GM19351 (cell line): Measurements from ENCODE around the gene PSMD11.

Experiments used
- ATAC-seq: cut with Tn5 transposase; IDR thresholded peaks from one replicate; pipeline ENCODE4 v1.9.1; 2021; ENCODE audit warnings: mild to moderate bottlenecking, moderate library complexity; ENCODE audit not compliant: unreplicated experiment

The PSMD11 gene

DNA sequence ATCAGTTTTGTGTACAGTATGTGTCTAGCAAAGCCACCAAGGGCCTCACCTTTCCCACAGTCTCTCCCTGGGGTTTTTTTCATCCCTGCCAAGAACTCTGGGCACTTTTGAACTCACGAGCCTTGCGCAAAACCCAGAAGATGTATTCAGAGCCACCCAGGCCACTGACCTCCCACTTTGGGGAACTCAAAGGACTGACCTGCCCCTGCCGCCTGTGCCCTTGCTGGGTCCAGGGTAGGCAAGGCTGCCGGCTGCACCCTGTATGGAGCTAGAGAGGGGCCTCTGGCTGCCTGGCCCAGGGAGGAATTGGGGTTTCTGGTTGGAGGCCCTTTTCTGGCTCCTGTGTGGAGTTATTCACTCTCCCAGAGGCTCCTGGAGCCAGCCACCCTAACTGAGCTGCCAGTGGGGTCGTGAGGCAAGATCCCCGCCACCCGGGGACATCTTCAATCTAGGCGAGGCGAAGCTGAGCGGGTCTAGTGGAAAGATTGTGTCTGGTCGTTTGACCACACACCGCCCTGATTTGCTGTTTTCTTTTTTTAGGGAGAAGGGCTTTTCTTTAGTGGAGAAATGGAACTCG lies 44.4 kb downstream of the PSMD11 start:
- ATAC-seq, result no peak

DNA sequence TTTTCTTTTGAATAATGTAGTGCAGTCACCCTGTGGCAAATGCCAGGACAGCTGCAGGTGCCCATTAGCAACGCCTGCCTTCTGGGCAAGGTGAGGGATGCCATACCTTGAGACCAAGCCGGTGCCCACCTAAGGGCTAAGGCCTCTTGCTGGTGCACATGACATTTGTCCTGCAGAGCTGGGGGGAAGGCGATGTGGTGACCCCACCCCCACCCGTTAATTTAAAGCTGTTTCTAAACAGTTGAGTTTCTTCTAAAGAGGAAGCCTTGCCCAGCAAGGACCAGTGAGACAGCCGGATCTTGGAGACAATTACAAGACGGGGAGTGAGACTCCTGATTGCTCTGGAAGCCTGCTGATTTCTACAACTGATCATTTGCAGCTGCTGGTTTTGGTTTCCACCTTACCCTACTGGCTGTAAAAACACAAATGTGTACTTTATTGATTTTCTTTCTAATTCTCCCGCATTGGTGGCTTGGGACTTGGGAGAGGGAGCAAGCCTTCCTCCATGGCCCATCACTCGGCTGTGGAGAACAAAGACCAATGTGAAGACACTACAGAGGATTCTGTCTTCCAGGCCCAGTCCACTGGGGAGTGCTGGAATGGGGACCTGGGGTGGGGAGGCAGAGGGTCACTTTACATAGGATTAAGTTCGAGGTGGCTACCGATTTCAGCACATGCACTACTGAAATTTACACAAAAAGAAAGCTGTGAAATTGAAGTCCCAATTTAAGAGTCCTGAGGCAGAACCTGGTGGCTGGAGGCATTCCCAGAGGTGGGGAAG lies 45.2 kb downstream of the PSMD11 start:
- no peak for ATAC-seq

DNA sequence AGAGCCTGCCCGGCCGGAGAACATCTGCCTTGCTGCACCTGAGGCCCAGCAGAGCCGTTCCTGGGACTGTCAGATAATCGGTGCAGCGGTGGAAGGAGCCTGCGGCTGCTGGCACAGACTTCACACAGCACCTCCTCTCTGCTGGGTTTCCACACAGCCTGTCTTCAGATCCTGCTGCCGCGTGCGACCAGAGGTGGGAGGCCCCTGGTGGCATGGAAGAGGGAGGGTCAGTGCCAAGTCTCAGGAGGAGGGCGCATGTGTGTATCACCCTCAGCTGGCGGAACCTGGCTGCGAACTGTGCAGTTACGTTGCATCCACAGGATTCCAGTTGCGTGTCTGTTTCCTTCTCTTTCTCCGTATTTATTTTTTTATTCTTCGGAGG lies 45.8 kb downstream of the PSMD11 start:
- no peak for ATAC-seq

DNA sequence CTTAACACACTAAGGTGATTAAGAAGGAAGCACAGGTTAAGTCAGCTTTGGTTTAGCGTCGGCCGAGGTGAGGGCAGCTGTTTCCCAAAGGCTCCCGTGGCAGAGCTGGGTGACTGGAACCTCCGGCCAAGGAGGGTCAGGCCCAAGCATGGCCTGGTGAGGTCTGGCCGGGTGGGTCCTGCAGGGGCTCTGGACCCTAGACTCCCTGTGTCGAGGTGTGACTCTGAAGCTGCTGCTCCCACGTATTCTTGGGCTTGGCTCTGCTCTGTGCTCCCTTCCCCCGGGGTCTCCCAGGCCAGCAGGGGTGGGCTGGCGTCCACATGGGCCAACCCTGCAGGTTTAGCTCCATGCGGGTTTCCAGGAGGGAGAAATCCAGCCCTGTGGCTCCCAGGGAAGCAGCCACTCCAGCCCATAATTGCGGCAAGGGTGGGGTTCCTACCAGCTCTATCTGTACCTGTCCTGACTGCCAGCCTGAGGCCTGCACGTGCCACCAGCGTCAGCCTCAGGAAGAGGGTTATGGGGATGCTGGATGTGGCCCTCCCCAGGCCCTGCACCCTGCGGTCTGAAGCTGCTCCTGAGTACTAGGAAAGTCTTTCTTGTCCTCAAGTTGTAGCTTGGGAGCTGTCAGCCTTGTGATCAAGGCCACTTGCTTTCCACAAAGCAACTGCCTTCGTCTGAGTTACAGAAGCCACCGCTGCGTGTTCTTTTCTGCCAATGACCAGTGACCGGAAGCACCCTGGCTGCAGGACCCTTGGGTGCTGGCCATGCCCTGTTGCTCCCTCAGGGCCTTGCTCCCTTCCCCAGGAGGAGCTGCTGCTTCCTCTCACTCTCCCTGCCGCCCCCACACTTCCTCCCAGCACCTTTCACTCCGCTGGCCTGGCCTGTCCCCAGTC lies 47.3 kb downstream of the PSMD11 start:
- no peak for ATAC-seq

DNA sequence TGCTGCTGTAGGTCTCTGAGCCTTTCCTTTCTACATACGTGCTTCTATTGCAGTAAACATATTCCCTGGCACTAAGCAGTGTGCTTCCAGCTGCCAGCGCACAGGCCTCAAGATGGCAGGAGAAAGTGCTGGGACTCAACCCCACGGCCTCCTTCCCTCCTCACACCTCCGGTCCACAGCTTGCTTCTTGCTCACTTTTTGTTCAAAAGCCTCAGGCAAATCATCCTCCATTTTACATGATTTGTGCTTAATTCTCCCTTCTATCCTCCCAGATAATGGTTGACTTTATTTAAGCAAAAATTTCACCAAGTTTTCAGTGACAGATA lies 47.9 kb downstream of the PSMD11 start:
- no peak for ATAC-seq

DNA sequence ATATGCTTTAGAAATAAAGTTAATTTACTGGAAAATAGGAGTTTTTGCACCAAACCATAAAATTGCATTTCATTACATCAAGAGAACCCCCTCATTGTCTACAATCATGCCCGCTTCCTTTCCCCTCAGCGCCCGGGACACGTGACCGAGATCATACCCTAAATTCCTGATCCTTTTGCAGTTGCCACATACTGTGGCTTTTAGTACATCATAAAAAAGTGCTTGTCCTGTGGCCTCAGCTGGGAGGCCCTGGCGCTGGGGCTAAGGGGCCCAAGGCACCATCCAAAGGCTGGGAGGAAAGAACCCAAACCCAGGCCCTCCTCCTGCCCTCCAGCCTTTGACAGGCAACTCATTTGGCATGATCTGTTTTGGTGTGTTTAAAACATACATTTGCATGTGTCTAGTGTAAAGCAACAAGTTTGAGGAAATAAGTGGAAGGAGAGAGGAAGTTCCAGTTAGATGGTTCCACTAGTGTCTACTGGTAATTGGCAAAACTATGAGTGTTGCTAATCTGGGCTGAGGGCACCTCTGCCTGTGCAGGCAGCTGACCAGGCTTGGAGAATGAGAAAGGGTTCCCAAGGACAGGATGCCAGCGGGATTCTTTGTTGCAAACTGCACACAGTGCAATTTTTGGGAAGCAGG lies 48.5 kb downstream of the PSMD11 start:
- ATAC-seq, result no peak

DNA sequence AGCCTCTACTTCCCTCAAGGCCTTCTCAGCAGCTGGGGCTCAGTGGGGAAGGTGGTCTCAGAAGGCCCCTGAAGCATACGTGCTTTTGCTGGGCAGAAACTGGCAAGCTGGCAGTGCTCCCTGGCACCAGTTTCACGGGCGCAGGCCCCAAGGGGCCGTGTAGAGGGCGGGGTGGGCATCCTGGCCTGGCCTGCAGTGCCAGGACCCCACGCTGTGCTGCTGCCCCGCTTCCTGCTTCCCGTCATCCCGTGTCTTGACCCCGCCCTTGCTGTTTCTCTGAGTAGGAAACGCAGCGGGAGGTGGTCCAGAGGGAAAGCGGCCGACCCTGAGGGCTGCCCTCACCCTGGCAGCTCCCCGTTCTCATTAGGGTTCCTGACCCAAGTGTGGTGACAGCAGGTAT lies 49.3 kb downstream of the PSMD11 start:
- ATAC-seq, result no peak

DNA sequence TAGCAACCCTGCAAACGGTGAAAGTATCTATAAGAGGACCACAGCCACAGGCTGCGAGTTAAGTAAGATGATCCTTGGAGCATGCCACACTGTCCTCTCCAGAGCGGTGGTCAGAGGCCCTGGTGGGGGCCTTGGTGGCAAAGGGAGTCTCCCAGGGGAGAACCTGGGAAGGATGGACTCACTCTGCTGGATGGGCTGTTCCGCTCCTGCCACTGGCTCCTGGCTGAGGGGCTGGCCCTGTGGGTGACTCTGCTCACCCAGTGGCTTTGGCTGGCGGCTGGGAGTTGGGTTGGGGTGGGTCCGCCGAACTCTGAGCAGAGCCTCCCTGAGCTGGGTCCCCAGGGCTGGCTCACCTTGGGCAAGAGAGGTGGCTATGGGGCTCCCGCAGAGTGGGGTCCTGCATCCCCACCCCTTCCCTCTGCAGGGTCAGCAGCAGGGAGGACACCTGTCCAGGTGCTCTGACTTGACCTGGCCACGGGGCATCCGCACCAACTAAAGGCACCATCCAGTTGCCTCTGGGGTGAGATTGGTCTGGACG lies 49.7 kb downstream of the PSMD11 start:
- ATAC-seq, result no peak

DNA sequence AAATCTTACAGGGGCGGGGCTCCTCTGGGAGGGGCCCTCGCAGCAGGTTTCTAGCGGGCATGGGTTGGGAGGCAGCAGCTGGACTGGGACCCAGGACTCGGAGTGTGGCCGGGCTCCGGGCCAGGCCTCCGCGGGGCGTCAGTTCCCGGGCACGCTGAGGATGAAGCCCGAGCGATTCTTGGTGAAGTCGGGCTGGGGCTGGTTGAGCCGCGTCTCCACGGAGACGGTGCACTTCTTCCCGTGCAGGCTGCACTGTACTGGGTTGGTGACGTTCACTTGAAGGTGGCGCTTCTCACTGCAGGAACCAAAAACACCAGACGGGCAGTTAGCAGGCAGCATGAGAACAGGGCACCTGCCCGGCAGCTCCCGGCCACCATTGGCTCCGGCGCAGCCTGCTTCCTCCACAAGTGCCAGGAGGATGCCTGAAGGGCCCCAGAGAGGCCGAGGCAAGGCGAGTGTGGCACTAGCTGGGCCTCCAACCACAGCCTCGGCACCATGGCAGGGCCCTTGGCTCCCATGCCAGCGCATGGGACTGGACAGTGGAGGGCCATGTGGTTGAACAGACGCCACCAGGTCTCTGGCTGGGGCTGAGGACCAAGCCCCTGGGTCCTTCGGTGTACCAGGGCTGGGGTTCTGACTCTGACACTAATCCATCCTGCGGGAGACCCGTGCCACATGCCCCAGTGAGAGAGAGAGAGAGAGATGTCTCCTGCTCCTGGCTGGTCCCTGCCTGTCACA lies 50.5 kb downstream of the PSMD11 start:
- no peak for ATAC-seq

DNA sequence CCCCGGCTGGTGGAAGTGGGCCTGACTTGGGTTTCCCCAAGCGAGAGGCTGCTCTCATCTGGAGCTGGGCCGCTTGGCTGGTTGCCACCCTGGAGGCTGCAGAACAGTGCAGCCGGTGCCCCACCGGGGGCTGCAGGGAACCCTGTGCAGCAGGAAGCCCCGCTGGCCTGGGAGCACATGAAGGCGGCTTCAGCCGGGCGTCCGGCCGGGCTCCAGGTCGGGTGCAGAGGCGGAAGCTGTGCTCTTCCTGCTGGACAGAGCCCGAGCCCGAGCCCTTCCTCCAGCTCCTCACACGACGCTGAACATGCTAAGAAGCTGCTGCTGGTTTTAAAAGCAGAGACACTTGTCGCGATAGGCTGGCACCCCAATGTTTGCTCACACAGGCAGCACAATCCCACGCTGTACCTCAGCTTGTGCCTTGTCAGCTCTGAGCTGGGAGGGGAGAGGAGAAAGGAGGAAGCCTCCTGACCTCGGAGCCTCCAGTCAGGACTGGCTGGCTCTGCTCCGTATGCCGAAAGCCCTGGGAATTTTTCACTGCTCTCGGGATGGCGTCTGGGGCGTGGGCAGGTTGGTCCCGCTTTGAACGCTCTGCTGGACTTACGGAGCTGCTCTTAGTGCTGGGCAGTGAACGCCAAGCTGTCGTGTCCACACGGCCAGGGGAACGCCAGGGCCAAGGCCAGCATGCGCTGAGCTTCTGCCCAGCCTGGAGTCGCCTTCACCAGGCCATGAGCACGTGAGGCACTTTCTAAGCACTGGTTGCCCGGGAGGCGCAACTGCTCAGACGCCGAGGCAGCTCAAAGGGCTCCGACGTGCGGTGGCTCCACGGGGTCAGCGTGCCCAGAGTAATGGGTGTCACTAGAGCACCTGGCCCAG lies 51.3 kb downstream of the PSMD11 start:
- ATAC-seq, result no peak

DNA sequence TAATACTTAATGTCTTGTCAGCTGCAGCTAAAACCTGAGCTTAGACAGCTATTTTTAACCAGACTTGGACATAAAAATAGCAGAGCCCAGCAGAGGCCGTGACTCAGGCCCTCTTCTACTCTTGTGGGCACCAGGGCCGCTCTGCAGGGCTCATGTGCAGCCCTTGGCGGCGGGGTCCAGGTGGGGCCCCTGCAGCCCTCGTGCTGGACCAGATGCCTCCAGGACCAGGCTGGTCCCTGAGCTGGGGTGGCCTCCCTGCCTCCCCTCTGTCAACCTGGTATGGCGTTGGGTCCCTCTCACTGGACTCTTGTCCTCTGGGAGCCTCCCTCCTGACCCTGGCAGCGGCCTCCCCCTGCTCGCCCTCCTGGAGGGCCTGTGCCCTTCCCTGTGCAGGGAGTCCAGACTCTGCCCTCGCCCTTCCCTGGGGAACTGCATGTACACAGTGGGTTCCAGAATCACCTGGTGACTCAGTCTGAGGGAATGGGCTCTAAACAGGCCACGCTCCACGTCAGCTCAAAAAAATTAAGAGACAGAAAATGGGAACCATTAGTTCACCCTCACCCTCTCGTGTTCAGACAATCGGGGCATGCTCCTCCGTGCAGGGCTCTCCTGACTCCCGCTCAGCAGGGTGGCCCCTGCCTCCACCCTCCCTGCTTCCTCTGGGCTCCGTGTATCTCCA lies 52.2 kb downstream of the PSMD11 start:
- no peak for ATAC-seq

DNA sequence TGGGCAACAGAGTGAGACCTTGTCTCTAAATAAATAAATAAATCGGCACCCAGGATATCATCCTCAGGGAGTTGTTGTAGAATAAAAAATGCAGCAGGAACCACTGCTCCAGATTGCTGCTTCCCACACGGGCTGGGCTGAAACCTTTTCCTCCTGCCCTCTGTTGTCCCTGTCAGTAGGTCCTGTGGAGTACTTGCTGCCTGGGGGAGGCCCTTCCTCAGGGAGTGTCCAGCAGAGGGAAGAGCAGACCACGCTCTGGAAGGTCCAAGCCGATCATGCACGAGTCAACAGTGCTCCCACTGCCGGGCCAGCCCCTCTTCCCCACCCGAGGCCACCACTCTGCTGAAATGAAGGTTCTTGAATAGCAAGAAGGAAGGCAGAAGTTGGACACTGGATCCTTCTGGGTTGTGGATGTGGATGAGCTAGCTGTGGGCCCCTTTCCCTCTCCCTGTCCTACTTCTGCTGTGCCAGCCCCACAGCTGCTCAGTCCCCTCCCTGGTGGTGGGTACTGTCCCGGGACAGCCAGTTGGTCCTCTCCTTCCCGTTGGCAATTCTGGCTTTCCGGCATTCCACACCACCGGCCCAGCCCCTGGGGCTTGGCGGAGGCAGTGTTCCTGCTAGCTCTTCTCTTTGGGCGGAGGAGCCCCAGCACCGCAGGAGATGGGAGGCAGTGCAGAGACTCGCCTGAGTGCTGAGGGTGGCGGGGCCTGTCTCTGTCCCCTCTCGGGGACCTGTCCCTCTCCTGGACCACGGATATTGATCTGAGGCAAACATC lies 53.3 kb downstream of the PSMD11 start:
- ATAC-seq, result no peak

DNA sequence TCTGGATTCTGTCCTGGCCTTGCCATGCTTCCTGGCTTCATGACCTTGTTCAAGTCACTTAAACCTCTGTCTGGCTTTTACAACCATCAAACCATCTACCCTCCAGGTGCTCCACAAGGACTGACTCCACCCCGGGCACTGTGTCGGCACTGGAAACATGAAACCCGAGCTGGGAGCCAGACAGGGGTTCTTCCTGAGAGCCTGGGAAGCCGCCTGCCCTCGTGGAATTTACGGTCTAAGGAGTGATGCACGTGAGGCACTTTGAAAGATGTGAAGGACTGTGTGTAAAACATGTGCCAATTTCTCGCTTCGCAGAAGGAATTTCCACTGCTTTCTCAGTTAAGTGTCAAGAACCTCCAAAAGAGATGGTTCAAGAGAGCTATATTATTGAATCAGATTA lies 54.1 kb downstream of the PSMD11 start:
- ATAC-seq, result no peak

DNA sequence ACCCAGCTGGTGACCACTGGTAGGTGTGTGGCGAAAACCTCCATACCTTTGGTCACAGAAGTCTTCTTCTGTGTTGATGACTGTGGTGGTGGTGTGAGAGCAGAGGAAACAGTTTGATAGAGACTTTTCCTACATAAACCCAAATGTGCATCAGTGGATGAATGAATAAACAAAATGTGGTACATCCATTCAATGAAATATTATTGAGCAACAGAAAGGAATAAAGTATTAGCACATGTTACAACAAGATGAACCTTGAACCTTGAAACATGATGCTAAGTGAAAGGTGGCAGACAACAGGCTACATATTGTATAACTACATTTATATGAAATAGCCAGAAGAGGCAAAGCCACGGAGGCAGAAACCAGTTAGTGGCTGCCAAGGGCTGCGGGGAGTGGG lies 57.7 kb downstream of the PSMD11 start:
- ATAC-seq, result no peak

DNA sequence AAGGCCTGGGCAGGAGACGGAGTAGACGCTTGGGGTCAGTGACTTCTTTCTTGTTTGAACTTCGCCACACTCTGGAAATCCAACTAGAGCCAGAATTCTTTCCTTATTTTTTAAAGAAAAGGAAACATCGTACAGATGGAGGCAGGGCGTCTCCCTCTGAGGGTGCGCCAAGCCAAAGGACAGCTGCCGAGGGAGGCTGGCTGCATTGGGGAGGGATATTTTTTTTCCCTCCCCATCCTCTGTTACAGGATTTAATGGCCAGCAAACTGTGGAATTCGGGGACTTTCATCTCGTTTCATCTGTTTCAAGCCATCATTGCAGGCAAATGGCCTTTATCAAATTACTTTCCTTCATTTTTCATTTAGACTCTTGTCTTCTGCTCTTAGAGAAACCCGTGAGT lies 58.4 kb downstream of the PSMD11 start:
- ATAC-seq, result no peak

DNA sequence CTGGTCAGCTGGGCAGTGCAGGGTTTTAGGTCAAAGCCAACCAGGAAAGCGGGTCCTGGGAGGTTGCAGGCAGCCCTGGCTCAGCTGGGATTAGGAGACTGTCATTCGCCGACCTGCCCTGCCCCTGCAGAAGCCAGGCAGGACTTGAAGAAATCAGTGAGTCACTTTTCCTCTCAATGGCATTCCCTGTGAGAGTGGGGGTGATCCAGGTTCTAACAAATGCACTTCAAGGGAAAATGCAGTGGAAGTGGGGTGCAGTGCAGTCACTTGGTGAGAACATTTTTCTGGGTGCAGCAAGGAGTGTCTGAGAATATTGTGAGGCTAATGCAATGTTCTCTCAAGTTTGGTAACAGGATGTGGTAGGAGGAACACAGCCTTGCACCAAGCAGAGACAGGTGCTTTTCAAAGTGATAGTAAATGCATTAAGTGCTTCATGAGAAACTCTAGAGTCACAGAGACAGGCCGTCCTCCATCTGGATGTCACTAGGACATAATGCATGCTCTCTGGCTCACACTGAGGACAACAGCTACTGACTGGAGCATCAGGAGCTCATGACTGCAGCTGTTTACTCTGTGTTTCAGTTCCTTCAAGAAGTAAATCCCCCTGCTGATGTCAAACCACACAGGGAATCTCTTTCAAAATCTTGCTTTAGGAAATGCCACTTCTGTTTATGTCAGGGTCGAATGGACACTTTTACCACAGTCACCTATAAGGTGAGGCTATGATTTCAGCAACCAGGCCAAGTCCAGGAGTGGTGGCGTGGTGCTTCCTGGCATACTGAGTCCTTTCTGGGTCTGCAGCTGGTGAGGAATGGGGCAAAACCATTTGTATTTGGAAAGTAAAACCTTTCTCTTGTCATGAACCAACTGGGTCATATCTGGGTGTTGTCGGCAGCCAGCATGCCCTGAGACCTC lies 59.2 kb downstream of the PSMD11 start:
- ATAC-seq, result peak; percentile 90
